HUES48 (cell line): ENCODE measurements around the gene PAPOLA.

Experiments used
- H3K27ac ChIP-seq: one replicate; pipeline ENCODE4 v1.7.0; 2013; ENCODE audit warnings: low read depth, low read length, inconsistent platforms
- H3K27me3 ChIP-seq: 2 replicates; pipeline ENCODE4 v1.6.1; 2013; ENCODE audit warnings: mild to moderate bottlenecking, low read length; ENCODE audit not compliant: control insufficient read depth, insufficient read depth
- H3K36me3 ChIP-seq: 2 replicates; pipeline ENCODE4 v1.6.1; 2013; ENCODE audit warnings: low read length; ENCODE audit not compliant: control insufficient read depth, insufficient read depth
- H3K4me1 ChIP-seq: 2 replicates; pipeline ENCODE4 v1.6.1; 2013; ENCODE audit warnings: mild to moderate bottlenecking, low read length; ENCODE audit not compliant: control insufficient read depth, insufficient read depth
- H3K4me3 ChIP-seq: 2 replicates; pipeline ENCODE4 v1.5.1; 2013; ENCODE audit warnings: mild to moderate bottlenecking, low read depth, low read length
- H3K9ac ChIP-seq: 2 replicates; pipeline ENCODE4 v1.6.1; 2013; ENCODE audit warnings: mild to moderate bottlenecking, low read depth, low read length, moderate library complexity
- H3K9me3 ChIP-seq: 2 replicates; pipeline ENCODE4 v1.6.1; 2013; ENCODE audit warnings: low read length; ENCODE audit not compliant: control insufficient read depth, insufficient read depth

Gene PAPOLA

DNA sequence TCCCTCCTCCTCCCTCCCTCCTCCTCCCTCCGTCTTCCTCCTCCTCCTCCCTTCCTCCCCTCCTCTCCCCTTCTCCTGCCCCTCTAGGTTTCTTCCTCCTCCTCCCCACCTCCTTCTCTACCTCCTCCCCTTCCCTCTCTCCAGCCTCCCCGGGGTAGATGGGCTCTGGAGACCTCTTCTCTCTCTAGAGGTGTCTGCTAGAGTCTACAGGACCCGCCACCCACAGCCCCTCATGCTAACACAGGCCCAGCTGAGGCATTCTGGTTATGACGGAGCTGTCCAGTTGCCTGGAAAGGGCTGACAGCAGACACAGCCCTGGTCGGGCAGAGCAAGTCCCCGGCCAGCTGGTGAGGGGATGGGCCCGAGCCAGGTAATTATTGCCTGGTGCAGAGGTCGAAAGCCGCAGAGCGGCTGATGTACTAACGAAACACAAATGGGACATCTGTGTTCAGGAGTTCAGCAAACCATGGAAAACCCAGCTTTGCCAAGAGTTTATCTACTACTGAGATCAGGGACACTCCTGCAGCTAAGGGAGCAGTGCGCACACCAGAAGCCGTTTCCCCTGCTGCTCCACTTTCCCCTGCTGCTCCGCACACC lies 96.2 kb downstream of the PAPOLA start:
- Histone ChIP-seq H3K9ac (no peak overlapping the region), H3K36me3 (no peaks in the 10 kb centered on the region), H3K27ac (no peak overlapping the region)

DNA sequence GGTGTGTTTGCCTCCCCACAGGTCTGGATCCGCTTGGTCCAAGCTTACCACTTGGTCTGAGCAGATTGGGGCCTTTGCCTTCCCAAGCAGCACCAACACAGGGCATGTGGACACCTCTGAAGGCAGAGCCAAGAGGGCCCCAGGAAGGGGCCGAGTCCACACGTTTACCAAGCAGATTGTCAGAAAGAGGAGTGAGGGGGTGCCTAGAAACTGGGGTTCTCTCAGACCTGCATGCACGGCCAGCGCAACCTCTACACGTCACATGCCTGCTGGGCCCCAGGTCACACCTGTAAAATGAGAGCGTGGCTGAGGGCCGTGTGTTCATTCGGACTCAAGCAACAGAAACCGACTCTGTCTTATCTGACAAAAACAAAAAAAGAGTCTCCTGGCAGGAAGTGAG lies 96.9 kb downstream of the PAPOLA start:
- H3K4me3 ChIP-seq, result no peak overlapping the region
- H3K27ac ChIP-seq, result no peak overlapping the region

More for the DNA sequence above, 96.2 kb downstream of the PAPOLA start:
- H3K4me1 ChIP-seq, result no peaks in the 10 kb centered on the region
- H3K9me3 ChIP-seq, result no peaks in the 10 kb centered on the region
- H3K27me3 ChIP-seq, result peaks cover 4% of the 10 kb centered on the region
- H3K4me3 ChIP-seq, result no peak overlapping the region

DNA sequence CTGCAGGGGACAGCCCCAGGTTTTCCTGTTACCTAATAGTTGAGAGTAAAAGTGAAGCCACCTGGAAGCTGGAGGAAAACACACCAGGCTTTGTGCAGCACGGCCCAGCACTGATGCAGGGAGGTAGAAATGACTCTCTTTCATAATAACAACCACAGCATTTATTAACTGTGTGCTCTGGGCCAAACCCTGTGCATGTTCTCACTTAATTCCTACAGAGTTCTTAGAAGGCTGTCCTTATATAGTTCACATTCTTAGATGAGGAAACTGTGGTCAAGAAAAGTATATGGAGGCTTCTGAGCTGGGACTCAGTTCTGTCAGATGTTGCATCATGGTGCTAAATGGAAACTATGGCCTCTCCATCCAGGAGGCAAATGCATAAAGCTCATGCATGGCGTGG lies 100.0 kb downstream of the PAPOLA start:
- H3K4me3 ChIP-seq, result no peak overlapping the region
- H3K4me1 ChIP-seq, result no peaks in the 10 kb centered on the region
- H3K27ac ChIP-seq, result no peak overlapping the region
- no peak overlapping the region for H3K9ac ChIP-seq
- no peaks in the 10 kb centered on the region for H3K36me3 ChIP-seq
- H3K27me3 ChIP-seq, result no peaks in the 10 kb centered on the region
- no peaks in the 10 kb centered on the region for H3K9me3 ChIP-seq

More for the DNA sequence above, 96.9 kb downstream of the PAPOLA start:
- no peaks in the 10 kb centered on the region for H3K36me3 ChIP-seq
- H3K27me3 ChIP-seq, result no peaks in the 10 kb centered on the region
- no peaks in the 10 kb centered on the region for H3K4me1 ChIP-seq
- no peak overlapping the region for H3K9ac ChIP-seq
- H3K9me3 ChIP-seq, result no peaks in the 10 kb centered on the region

DNA sequence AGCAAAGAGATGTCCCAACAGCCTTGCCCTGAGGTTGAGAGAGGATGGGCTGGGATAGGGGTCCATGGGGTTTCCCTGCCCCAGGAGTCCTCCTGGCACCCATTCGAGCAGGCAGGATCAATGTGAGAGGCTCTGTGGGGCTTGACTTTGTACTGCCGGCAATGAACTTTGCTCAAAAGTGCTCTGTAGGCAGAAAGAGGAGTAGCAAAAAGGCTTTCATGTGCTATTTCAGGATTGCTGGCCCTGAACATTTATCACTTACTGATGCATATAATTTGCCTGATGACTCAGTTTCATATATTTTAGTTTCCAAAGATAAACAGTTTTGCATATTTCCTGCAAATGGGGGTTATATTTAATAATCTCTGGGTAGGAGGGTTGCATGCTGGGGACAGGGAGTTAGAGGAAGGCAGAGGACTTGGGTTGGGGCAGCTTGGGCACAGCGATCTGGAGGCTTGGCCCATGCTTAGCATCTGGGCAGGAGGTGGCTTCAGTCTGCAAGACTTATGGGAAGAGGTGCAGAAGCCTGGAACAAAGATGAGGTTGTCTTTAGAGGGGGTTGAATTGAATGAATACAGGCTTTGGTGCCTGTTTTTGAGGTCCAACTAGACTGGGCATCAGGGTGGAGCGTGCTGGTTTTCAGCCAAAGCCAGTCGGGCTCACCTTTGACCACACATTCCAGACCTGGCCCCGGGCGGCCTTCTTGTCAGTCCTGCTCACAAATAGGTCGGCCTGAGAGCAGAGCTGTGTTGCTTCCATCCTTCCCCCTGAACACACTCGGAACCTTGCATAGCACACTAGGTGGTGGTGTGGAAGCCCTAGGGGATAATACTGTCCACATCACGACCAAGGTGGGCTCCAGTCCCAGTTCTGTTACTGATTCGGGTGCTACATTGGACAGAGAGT lies 101.4 kb downstream of the PAPOLA start:
- no peaks in the 10 kb centered on the region for H3K27me3 ChIP-seq
- H3K4me3 ChIP-seq, result no peak overlapping the region
- no peaks in the 10 kb centered on the region for H3K4me1 ChIP-seq
- H3K9me3 ChIP-seq, result no peaks in the 10 kb centered on the region
- H3K27ac ChIP-seq, result no peak overlapping the region
- no peaks in the 10 kb centered on the region for H3K36me3 ChIP-seq
- no peak overlapping the region for H3K9ac ChIP-seq

DNA sequence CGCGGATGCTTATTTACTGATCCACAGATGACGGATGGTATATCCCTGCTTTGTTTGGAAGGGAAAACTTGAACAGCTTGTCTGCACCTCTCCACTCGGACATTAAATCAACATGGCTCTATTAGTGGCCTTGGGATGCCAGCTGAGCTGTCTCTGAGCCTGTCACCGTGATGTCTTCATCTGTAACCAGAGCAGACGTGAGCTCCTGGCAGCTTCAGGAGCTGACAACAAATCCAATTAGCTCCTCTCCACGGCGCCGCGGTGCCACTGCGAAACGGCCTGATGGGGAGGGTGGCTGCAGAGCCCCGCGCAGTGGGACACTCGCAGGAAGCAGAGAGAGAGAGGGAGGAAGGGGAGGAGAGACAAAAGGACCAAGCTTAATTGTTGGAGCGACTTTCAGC lies 112.3 kb downstream of the PAPOLA start:
- no peaks in the 10 kb centered on the region for H3K4me1 ChIP-seq
- no peaks in the 10 kb centered on the region for H3K27me3 ChIP-seq
- H3K4me3 ChIP-seq, result no peak overlapping the region
- no peak overlapping the region for H3K27ac ChIP-seq
- no peaks in the 10 kb centered on the region for H3K36me3 ChIP-seq
- H3K9me3 ChIP-seq, result no peaks in the 10 kb centered on the region; the same call in 1 of the 2 replicates
- H3K9ac ChIP-seq, result no peak overlapping the region

DNA sequence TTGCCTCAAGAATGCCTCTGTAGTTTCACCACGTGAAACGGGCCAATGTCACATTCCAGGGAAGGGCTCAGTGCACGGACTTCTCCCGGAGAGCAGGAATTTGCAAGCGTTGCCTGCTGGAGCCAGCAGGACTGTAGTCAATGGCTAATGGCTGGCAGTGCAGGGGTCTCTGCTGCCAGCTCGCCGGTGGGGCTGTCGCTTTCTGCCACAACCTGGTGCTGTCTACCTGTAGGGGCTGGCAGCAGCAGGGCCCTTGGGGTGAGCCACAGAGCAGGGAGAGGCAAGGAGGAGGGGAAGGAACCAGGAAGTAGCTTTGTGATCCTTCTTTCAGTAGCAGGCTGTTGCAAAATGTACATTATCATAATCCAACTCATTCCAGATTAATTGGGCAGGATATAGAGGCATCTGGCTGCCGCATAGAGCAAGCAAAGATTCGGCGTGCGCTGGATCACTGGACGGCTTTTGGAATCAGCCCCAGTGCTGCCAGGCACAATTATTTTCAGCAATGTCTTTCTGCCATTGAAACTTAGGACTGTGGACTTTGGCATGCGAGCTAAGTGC lies 114.1 kb downstream of the PAPOLA start:
- Histone ChIP-seq H3K9ac (no peak overlapping the region), H3K9me3 (no peaks in the 10 kb centered on the region), H3K4me3 (no peak overlapping the region), H3K27ac (no peak overlapping the region), H3K27me3 (no peaks in the 10 kb centered on the region), H3K36me3 (no peaks in the 10 kb centered on the region), H3K4me1 (no peaks in the 10 kb centered on the region)
